GM19324 (cell line): ENCODE results near the gene LRTM2.

Experiments used
- ATAC-seq: cut with Tn5 transposase; IDR thresholded peaks from one replicate; pipeline ENCODE4 v1.9.1; 2021; ENCODE audit warnings: mild to moderate bottlenecking, moderate library complexity; ENCODE audit not compliant: unreplicated experiment, low FRiP score

The LRTM2 gene

DNA sequence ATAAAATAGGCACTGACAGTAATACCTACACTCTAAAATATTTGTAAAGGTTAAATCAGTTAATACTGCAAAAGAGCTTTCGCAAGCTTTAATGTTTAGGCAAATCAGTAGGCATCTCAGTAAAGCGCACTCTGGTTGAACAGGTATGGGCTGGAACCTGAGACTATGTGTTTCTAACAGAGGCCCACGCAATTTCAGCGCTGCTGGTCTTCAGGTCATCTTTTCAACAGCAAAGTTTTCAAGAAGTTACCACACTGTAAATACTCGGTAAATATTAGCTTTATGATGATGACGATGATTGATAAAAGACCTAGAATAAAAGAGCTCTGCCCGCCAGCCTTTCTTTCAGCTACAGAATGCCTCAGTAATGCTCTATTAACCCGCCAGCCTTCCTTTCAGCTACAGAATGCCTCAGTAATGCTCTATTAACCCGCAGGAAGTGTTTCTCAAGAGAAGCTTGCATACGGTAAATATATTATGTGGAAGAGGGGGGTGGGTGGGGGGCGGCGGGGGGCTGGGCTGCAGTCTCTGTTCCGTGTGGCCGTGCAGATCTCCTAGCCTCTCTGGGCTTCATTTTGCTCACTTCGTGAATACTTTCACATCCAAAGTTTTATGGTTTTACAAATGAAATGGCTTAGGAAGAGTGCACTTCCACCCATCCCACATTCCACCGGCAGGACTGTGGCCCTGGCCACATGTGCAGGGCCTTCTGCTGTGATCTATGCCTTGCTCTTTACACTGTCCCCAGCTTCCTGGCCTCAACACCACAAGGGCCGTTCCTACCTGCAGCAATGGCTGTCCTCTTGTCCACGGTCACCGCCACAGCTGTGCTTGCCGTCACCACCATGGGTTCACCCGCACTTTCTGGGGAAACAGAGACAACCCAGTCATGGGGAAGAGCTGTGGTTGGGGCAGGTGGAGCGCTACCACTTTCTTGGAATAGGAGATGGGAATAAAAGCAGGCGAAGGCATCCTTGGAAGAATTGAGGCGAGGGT, 19.9 kb downstream of the LRTM2 start:
- no peak for ATAC-seq

DNA sequence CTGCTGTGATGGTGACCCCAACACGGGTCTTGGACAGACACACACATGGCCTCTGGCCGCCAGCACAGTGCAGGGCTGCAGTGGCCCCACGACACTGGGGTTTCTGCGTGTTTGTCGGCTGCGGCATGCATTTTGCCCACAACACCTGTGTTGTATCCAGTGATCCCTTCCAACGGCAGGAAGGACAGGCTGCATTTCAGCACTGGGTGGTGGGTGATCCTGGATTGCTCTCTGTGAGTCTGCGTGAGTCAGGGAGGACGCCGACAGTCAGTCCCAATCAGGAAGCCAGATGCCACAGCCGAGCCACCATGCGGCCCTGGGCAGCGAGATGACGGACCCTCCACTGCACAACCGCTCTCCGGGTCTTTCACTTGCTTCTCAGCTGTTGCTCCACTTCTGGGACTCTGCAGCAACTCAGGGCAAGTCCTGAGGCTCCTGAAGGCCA, 20.6 kb downstream of the LRTM2 start:
- ATAC-seq: no peak

DNA sequence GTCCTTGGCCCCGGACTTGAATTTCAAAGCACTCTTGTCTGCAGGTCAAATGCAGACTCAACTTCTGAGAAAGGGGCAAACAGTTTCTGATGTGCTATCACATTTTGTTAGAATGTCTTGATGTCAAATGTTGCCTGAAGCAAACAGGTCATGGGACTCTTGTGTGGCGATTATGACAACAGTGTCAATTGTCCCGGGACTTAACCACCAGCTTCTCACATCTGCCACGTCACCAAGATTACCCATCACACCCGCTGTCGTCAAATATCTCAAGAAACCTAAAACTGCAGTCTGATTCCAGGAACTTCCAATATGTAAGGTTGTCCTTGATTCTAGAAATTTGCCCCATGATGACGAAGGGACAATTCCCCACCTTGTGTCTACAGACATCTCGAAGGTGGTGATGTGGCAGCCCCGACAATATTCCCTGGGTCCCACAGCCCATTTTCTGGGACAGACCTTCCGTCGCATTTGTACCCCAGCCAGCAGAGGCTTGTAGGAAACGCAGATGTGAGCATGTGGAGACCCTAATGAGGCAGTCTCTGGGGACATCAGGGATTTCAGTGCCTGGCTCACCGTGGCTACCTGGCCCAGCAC, 21.3 kb downstream of the LRTM2 start:
- no peak for ATAC-seq

DNA sequence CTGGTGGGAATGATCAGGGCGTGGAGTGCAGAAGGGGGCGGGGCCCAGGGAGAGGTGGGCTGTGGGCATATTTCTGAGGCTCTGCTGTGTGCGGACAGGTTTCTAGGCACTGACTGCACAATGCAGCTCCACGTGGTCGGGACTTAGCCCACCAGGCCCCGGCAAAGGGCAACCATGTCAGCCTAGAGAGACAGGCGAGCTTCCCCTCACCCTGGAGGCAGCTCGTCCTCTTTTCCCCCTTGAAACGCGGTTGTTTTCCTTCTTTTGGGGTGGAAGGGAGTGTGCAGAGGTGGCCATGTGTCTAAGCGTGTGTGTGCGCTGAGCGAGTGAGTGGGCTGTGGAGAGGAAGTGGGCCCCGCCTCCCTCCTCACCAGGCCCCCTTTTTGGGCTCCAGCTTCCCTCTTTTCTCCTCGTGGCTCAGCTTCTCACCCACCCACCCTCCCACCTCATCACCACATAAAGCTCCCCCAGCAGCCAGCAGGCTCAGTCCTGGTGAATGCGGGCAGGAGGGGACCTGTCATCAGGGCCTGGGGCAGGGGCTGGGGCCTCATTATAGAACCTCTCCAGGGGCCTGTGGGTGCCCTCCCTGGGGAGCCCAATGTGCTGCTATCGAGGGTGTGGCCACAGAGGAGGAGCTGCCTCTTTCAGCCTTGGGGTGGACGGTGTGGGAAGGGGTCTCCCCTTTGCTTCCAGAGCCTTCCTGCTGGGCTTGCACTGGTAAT, 22.0 kb downstream of the LRTM2 start:
- ATAC-seq: no peak

DNA sequence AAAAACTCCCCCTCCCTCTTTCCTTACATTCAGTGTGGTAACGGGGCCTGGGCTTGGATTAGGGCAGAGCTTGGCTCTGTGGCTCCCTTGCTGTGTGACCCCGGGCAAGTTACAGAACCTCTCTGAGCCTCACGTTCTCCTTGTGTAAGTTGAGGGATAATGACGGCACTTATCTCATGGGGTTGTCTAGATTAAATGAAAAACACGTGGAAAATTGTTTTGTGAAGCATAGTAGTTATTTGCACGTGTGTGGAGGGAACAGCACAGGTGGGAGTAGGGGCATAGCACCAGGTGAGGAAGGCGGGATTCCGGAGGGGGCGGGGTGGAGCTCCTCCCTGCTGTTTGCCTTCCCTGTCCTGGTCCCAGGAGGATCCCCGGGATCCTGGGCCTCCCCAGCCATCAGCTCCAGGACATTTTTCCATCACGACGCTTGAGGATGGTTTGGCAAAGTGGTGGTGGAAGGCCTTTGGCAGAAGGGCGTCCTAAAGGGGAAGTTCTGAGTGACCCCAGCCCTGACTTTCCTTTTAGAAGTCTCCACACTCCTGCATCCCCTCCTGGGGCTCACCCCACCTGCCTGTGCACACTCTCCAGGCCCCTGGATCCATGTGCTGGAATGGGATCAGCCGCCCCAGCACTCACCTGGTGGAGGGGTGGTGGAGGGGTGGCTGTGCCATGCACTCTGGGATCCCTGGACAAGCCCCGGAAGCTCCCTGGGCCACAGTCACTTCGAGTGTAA, 22.7 kb downstream of the LRTM2 start:
- no peak for ATAC-seq

DNA sequence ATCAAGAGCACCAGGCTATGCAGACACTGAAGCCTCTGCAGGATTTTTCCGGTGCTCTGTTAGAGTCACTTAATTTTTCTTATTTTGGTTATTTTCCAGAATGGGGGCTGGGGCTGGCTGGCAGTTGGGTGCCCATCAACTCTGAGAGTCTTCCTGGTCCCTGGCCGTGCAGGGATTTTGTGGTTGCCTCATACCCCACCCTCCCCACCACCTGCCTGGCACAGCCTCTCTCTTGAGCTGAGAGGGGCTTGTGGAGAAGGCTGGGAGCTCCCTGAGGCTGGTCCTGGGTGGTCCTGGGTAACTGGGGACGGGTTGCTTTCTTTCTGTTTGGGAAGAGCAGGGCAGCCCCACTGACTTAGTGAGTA, 23.3 kb downstream of the LRTM2 start:
- ATAC-seq: no peak

DNA sequence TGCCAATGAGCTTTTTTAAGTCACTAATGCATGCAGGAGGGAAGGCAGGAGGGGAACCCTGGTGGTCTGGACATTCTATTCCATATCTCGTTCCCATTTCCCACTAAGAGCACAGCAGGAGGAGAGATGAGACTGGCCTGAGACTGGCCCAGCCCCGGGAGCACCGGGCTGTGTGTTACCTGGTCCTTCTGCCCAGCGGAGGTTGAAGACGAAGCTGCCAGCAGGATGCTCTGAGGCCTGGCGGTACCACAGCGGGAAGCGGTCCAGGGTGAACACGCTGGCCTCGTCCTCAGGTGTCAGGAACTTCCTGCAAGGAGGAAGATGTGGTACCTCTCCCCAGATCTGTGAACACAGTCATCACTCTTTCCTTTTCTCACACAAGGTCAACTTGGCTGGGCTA, 23.9 kb downstream of the LRTM2 start:
- no peak for ATAC-seq

DNA sequence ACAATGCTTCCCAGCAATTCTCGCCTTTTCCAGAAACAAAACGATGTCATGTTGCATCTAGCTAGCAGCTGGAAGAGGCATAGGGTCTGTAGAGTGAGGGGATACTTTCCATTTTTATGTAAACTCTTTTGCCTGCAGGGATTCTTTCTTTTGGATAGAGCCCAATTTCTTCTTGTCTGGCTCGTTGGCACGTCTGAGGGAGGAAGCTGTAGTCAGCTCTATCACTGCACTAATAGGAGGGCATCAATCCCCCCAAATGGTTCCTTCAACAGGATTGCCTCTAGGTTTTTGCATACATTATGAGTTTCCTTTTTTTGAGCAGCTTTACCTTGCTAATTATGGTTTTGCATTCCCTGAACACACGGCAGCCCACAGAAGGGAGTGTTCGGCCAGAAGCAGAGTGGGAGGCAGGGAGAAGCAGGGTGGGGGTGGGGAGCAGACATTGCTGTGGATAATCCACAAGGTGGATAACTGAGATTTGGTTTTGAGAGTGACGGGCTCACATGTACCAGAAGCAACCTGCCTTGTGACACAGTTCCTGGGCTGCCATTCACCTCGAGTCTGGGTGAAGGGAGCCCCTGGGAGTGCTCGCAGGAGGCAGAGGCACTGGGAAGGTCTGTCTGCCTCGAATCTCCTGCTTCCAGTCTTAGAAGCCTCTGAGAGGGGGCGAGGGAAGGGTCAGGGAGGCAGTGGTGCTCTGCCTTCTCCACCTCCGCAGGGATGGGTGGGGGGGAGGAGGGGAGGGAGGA, 24.5 kb downstream of the LRTM2 start:
- ATAC-seq: no peak

DNA sequence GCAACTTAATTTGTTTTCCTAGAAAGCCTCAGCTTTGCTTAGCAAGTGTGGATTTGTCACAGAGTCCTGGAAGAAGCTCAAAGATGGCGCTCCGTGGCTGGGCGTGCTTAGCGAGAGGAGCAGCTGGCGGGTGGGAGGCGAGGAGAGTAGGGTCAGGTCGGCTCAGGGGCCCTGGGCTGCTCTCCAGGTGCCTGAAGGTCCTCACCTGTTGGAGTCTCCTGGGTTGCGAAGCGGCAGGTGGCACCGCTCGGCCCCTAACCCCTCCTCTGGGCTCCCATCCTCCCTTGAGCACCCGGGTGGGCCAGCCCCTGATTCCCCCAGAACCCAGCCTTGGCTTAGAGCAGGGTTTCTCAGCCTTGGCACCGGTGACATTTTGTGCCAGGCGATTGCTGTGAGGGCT, 25.1 kb downstream of the LRTM2 start:
- no peak for ATAC-seq

DNA sequence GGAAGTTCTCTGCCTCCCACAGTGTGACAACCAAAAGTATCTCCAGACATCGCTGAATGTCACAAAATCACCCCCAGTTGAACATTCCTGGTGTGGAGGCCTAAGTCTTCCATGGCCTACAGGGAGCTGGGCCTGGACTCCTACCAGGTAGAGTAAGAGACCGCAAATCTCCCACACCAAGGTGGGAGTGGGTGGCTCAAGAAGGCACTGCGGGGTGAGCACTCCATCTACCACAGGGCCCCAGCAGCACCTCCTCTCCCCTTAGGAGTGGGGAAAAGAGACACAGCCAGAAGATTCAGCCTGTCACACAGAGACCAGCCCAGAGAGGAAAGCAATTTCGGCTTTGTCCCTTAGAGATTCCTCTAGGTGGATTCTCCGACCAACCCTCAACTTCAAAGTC, 25.5 kb downstream of the LRTM2 start:
- no peak for ATAC-seq

DNA sequence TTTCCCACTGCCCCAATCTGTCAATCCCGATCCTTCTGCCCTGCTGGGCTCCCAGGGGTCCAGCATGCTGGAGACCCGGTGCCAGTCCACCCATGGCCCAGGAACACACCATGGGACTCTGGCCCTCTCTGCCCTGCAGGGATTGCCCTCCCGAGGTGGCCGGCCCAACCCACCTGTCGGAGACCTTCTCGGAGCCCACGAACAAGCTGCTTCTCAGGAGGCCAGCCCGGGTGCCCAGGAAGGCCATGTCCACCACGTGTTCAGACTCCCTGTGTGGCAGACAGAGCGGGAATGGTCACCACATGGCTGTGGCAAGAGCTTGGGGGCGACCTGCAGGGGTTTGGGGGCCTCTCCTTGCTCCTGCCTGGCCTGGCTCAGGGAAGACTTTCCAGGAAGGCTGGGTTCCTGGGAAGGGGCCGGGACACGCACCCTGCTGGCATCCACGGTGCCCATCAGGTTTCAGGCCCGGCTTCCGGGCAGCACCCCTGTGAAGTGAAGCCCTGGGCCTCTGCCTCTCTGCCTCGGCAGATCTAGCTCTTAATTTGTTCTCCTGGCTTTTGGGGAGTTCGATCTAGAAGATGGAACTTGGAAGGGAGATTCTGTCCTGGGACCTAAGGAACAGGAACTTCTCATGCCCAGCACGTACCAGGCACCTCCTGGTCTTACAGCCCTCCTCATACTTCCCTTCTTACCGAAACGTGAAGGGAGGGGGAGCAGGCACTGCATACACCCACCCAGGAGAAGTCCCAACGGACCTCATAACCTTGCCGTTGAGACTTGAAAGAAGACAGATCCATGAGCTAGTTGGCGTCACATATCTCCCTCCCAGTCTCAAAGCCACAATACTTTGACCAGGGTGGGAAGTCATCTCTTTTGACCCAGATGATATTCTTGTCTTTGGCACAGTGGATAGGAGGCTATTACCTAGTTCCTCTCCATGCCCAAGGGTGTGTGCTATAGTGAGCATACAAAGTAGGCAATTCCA, 26.3 kb downstream of the LRTM2 start:
- no peak for ATAC-seq

DNA sequence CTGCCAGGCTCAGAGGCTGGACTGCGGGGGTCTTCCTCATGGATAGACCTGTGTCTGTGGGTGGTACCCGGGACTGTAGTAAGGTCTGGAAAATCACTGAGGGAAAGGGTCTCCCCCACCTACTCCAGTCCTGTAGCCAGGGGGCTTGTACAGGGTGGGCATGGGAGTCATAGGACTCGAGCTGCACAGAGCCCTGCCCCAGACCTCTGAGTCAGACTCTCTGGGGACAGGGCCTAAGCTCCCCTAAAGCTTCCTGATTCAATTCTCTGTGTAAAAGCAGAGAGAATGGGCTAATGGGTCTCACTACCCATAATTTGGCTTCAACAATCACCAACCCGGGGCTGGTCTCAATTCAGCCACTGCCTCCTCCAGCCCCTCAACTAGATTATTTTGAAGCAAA, 27.0 kb downstream of the LRTM2 start:
- ATAC-seq: no peak

DNA sequence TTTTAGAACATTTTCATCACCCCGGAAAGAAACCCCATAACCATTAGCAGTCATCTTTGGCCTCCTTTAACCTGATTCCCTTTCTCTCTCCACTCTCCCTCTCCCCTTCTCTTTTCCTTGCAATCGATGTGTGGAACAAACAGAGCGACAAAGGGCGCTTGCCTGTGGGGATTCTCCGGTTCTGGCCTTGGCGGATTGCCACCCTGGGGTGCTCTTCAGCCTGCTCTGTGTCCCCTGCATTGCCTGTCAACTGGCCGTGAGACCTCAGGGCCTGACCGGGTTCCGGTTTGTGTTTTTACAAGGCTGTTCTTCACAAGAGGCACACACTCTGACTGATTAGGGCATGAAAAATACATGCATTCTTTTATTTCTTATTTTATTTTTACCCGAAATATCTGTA, 27.8 kb downstream of the LRTM2 start:
- no peak for ATAC-seq

DNA sequence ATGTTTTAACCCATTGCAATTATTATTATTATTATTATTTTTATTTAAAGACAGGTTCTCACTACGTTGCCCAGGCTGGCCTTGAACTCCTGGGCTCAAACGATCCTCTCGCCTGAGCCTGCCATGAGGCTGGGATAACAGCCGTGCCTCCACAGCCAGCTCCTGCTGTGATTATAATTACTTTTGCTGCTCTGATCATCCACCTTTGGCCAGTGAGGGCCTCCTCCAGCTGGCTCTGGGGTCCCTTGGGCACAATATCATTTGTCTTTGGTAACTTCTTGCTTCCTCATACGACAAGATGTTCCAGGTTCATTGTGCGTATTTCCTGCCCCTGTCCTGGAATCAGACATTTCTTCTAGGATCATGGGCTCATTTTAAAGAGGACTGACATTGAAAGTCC, 28.4 kb downstream of the LRTM2 start:
- no peak for ATAC-seq

DNA sequence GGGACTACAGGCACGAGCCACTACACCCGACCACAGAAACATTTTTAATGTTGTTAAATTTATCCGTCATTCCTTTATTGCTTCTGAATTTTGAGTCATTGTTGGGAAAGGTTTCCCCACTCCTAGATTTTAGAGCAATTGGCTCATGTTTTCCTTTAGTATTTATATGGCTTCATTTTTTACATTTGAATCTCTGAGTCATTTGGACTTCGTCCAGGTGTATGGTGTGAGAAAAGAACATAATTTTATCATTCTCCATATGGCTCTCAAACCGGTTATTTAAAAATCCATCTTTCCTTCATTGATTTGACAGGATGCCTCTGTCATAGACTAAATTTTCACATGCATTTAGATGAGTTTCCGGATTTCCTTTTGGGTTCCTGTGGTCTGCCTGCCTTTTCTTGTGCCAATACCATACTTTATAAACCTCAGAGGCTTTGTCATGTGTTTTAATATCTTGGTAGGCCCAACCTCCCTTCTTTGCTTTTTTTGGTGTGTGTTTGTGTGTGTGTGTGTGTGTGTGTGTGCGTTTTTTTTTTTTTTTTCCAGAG, 30.9 kb downstream of the LRTM2 start:
- ATAC-seq: no peak

DNA sequence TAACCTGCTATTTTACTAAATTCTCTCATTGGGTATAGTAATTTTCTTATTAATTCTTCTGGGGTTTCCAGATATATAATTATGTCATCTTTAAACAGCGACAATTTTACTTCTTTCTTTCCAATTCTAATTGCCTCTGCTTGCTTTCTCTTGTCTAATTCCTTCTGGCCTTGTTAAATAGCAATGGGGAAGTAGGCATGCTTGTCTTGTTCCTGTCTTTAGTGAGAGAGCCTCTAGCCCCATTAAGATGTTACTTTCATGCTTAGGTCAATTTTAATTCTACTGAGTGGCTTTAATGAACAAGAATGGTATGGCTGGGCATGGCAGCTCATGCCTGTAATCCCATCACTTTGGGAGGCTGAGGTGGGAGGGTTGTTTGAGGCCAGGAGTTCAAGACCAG, 31.7 kb downstream of the LRTM2 start:
- ATAC-seq: no peak

DNA sequence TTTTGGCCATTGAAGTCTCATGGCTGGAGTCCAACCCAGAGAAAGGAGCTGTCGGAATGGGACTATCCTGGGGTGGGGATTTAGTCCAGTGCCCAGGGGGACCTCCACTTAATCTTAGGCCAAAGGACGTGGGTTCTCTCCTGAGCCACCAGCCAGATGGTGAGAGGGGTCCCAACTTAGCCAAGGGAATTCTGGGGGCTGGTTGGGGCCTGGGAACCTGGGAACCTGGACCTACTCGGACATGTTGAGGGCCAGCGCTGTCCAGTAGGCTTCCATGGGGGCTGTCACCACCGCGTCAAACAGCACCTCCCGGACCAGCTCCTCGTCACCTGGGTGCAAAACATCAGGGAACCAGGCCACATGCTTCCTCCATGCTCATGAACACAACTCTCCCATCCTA, 33.4 kb downstream of the LRTM2 start:
- no peak for ATAC-seq

DNA sequence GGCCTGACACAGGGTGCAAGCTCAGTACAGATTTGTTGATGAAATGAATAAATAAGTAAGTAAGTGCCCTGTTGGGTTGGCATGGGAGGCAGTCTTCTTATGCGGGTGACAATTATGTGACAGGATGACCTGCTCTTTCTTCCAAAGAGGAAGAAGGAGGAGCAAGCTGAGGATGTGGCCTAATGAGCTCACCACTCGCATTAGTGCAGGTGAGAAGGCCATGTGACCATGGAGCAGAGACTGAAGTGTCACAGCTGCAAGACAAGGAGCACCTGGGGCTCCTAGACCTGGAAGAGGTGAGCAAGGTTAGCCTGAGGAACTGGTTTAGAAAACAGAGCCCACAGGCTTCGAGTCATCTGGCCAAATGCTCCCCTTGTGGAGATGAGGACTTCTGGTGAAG, 34.9 kb downstream of the LRTM2 start:
- no peak for ATAC-seq

DNA sequence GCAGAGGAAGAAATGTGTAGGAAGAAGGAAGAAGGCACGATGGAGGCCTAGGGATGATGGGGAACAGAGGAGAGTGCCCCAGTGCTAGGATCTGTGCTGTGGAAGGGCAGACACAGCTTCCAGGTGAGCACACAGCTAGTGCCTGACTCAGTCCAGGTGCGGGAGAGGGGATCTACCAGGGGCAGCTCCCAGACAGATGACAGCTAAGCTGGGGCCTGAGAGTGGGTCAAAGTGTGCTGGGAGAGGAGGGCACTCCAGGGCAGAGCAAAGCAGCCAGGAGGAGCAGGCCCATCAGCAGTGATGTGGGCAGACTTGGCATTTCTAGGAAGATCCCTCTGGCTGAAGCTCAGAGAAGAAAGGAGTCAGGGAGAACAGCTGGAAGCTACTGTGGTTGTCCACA, 36.7 kb downstream of the LRTM2 start:
- ATAC-seq: no peak
